Keratinocyte (primary cell): Measurements from ENCODE around the gene C10orf71. TPM values are rescaled to one million over a fixed set of nuclear protein-coding genes. Genes with fewer than 3 reads are reported as not detected.

Experiments
- DNase-seq: peaks from one replicate; pipeline ENCODE4 v3.0.0-alpha.2; 2011; ENCODE audit warnings: low read depth, missing footprints, low spot score
- FAIRE-seq: peaks from 2 replicates; lab custom pipeline; 2011; peaks lifted over from hg19 to GRCh38; lab: Jason Lieb, UNC
- H2AFZ ChIP-seq: 2 replicates; pipeline ENCODE4 v1.6.0; 2012; ENCODE audit warnings: low read length, control low read depth, inconsistent platforms; ENCODE audit not compliant: control insufficient read depth
- H3K27ac ChIP-seq: 2 replicates; pipeline ENCODE4 v1.5.1; 2011; ENCODE audit warnings: low read length; ENCODE audit not compliant: control insufficient read depth, insufficient read depth
- H3K27me3 ChIP-seq: 3 replicates; pipeline ENCODE4 v1.6.0; 2011; ENCODE audit warnings: low read length; ENCODE audit not compliant: control insufficient read depth, insufficient read depth; ENCODE audit errors: extremely low read depth
- H3K36me3 ChIP-seq, 2 experiments: 2 replicates in 1 of 2; 3 replicates in 1 of 2; pipeline ENCODE4 v1.5.1; 2011; ENCODE audit warnings: low read length in 2 of 2, mild to moderate bottlenecking in 1 of 2; ENCODE audit not compliant: control insufficient read depth in 2 of 2, insufficient read depth in 2 of 2; ENCODE audit errors: extremely low read depth in 1 of 2
- H3K4me1 ChIP-seq: 3 replicates; pipeline ENCODE4 v1.5.1; 2011; ENCODE audit warnings: low read length; ENCODE audit not compliant: control insufficient read depth, insufficient read depth; ENCODE audit errors: extremely low read depth
- H3K4me2 ChIP-seq: 3 replicates; pipeline ENCODE4 v1.6.0; 2011; ENCODE audit warnings: low read depth, low read length; ENCODE audit not compliant: control insufficient read depth, insufficient read depth; ENCODE audit errors: extremely low read depth
- H3K4me3 ChIP-seq, 3 experiments: fragments of 200-600 bp in 1 of 3; sonication (generic) in 1 of 3; 2 replicates in 2 of 3; 3 replicates in 1 of 3; pipeline ENCODE4 v1.5.1; 2011 to 2016; ENCODE audit warnings: low read length in 3 of 3, mild to moderate bottlenecking in 3 of 3, control low read depth in 2 of 3, inconsistent platforms in 1 of 3, low read depth in 1 of 3, mixed read lengths in 1 of 3, mixed run types in 1 of 3, moderate library complexity in 1 of 3; ENCODE audit not compliant: control insufficient read depth in 2 of 3, insufficient read depth in 2 of 3; ENCODE audit errors: extremely low read depth in 1 of 3
- H3K79me2 ChIP-seq: 2 replicates; pipeline ENCODE4 v1.6.0; 2012; ENCODE audit warnings: low read length; ENCODE audit not compliant: control insufficient read depth, insufficient read depth
- H3K9ac ChIP-seq: 3 replicates; pipeline ENCODE4 v1.6.0; 2011; ENCODE audit warnings: low read length; ENCODE audit not compliant: control insufficient read depth, insufficient read depth; ENCODE audit errors: extremely low read depth
- H3K9me1 ChIP-seq: 3 replicates; pipeline ENCODE4 v1.6.0; 2011; ENCODE audit warnings: low read length; ENCODE audit not compliant: control insufficient read depth, insufficient read depth; ENCODE audit errors: extremely low read depth
- H3K9me3 ChIP-seq: 2 replicates; pipeline ENCODE4 v1.5.1; 2012; ENCODE audit warnings: low read depth, low read length; ENCODE audit not compliant: control insufficient read depth
- H4K20me1 ChIP-seq: 3 replicates; pipeline ENCODE4 v1.6.0; 2011; ENCODE audit warnings: low read length; ENCODE audit not compliant: control insufficient read depth, insufficient read depth; ENCODE audit errors: extremely low read depth
- CTCF ChIP-seq, 3 experiments: IDR thresholded peaks in 1 of 3; conservative IDR thresholded peaks in 1 of 3; optimal IDR thresholded peaks in 1 of 3; 2 replicates in 2 of 3; 3 replicates in 1 of 3; pipeline versions ENCODE3 to v1.5.1; 2011; ENCODE audit warnings: low read length in 3 of 3, mild to moderate bottlenecking in 3 of 3, moderate library complexity in 2 of 3, control low read depth in 1 of 3, inconsistent platforms in 1 of 3; ENCODE audit not compliant: insufficient read depth in 2 of 3; ENCODE audit errors: extremely low read depth in 1 of 3
- EZH2 ChIP-seq: IDR thresholded peaks from one replicate; pipeline ENCODE4 v1.6.1; 2012; ENCODE audit warnings: inconsistent platforms, mild to moderate bottlenecking, low read length, moderate library complexity
- dilution Hi-C: fragments of 300-500 bp; cut with MboI; formaldehyde crosslinking; loops from one replicate; pipeline ENCODE4 v1.7.0; 2020; ENCODE audit warnings: low sequenced_read_pairs; ENCODE audit not compliant: extremely low pct_ligation_motif_present
- polyA plus RNA-seq, 5 experiments: library from polyadenylated mRNA; depleted of rRNA in 3 of 5; stranded (reverse) in 3 of 5; stranded (forward) in 1 of 5; unstranded in 1 of 5; fragments of >200 nt; gene quantifications; 1 replicate in 1 of 5; 2 replicates in 3 of 5; 3 replicates in 1 of 5; pipeline versions ENCODE4 v1.2.1 to v1.2.3, GENCODE V29; 2011 to 2012; ENCODE audit warnings: missing spikeins in 2 of 5, low read depth in 1 of 5, low replicate concordance in 1 of 5

C10orf71 gene
- polyA plus RNA-seq, 1 donor (not counting 4 experiments of a cell fraction or from before 2014, with no cell fraction given): not detected

DNA sequence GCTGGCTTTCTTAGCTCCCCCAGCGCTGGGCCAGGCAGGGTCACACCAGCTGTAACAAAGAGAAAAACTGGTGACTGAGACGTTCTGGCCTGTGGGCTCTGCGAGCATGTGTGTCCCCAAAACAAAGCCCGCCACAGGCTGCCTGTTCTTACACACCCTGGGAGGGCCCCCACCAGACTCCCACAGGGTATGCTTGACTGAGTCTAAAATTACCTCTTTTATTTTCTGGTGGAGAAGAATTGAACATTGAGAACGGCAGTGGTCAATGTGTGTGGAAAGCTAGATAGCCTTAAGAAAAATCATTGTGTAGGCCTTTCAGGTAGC is 808 bp downstream of the C10orf71 start:
- Histone ChIP-seq H3K27me3 (no peaks in the 10 kb centered on the region), H3K9ac (no peak overlapping the region), H3K4me2 (no peak overlapping the region), H3K9me1 (no peaks in the 10 kb centered on the region), H3K36me3 (no peaks in the 10 kb centered on the region), H3K79me2 (no peaks in the 10 kb centered on the region), H4K20me1 (no peaks in the 10 kb centered on the region), H3K27ac (no peak overlapping the region), H3K4me3 (no peak overlapping the region), H3K4me1 (no peaks in the 10 kb centered on the region), H3K9me3 (no peaks in the 10 kb centered on the region), H2AFZ (no peak overlapping the region)
- FAIRE-seq (no peak), DNase-seq (no peak)
- dilution Hi-C loops: no loop called here
- TF ChIP-seq CTCF (optimal IDR thresholded peaks at IDR 0.05 in 1 of 3, IDR thresholded peaks at IDR 0.05 in 1 of 3, conservative IDR thresholded peaks at IDR 0.05 in 1 of 3; ENCODE audit: extremely low read depth in 1 of 3, insufficient read depth in 2 of 3, low read length in 3 of 3): no peak

- dilution Hi-C loops: no loop called here
- no peak for DNase-seq
- FAIRE-seq: no peak
- H2AFZ ChIP-seq: no peak overlapping the region
- no peak overlapping the region for H3K9ac ChIP-seq
- H3K4me3 ChIP-seq: no peak overlapping the region
- H4K20me1 ChIP-seq: no peaks in the 10 kb centered on the region
- no peaks in the 10 kb centered on the region for H3K9me3 ChIP-seq
- no peaks in the 10 kb centered on the region for H3K79me2 ChIP-seq
- no peaks in the 10 kb centered on the region for H3K4me1 ChIP-seq
- no peaks in the 10 kb centered on the region for H3K9me1 ChIP-seq
- H3K4me2 ChIP-seq: no peak overlapping the region
- TF ChIP-seq EZH2 (no peak), CTCF (optimal IDR thresholded peaks at IDR 0.05 in 1 of 3, IDR thresholded peaks at IDR 0.05 in 1 of 3, conservative IDR thresholded peaks at IDR 0.05 in 1 of 3; ENCODE audit: extremely low read depth in 1 of 3, insufficient read depth in 2 of 3, low read length in 3 of 3) (no peak)
- H3K27ac ChIP-seq: no peak overlapping the region
- H3K27me3 ChIP-seq: no peaks in the 10 kb centered on the region
- H3K36me3 ChIP-seq: no peaks in the 10 kb centered on the region
Measured at GRCh38 chr10:49300140-49300974, 1.4 kb downstream of the C10orf71 start.
